H1 (cell line): ENCODE data around the gene ZFAND5. TPM values are rescaled to one million over a fixed set of nuclear protein-coding genes. Genes with fewer than 3 reads are reported as not detected.

Experiments
- CTCF ChIA-PET: fragments of 300-600 bp; sonication (Branson Sonifier 250); formaldehyde crosslinking; loops from one replicate; lab custom pipeline; 2021; ENCODE audit not compliant: partially characterized antibody; lab: Charles Lee
- POLR2A ChIA-PET: fragments of 300-600 bp; sonication (Branson Sonifier 250); formaldehyde crosslinking; loops from one replicate; lab custom pipeline; 2021; ENCODE audit warnings: inconsistent platforms; ENCODE audit not compliant: partially characterized antibody; lab: Charles Lee
- DNase-seq, 2 experiments: peaks; one replicate each; pipeline versions ENCODE4 v3.0.0 to v3.0.0-alpha.2; 2010 to 2022; ENCODE audit warnings: low spot score in 2 of 2, low read depth in 1 of 2, mixed read lengths in 1 of 2
- FAIRE-seq: peaks from 2 replicates; lab custom pipeline; 2011; peaks lifted over from hg19 to GRCh38; lab: Jason Lieb, UNC
- H2AFZ ChIP-seq: 2 replicates; pipeline ENCODE4 v1.8.1; 2012; ENCODE audit warnings: low read length, inconsistent platforms
- H2AK5ac ChIP-seq: 2 replicates; pipeline ENCODE4 v1.6.1; 2013; ENCODE audit warnings: low read depth, low read length
- H2BK120ac ChIP-seq: replicated peaks from 2 replicates; pipeline ENCODE3; 2013; ENCODE audit warnings: low read depth, low read length, inconsistent platforms
- H2BK12ac ChIP-seq: 2 replicates; pipeline ENCODE4 v1.6.1; 2013; ENCODE audit warnings: low read depth, low read length
- H2BK15ac ChIP-seq: 2 replicates; pipeline ENCODE4 v1.6.1; 2013; ENCODE audit warnings: low read length
- H2BK20ac ChIP-seq: 2 replicates; pipeline ENCODE4 v1.6.1; 2013; ENCODE audit warnings: low read length
- H2BK5ac ChIP-seq: 2 replicates; pipeline ENCODE4 v1.6.1; 2013; ENCODE audit warnings: low read depth, low read length
- H3K14ac ChIP-seq: 2 replicates; pipeline ENCODE4 v1.6.1; 2013; ENCODE audit warnings: inconsistent platforms; ENCODE audit not compliant: insufficient read length
- H3K18ac ChIP-seq: 2 replicates; pipeline ENCODE4 v1.6.1; 2013; ENCODE audit warnings: low read length; ENCODE audit errors: extremely low read depth
- H3K23ac ChIP-seq: 2 replicates; pipeline ENCODE4 v1.6.1; 2013; ENCODE audit warnings: inconsistent platforms; ENCODE audit not compliant: insufficient read length
- H3K23me2 ChIP-seq: 2 replicates; pipeline ENCODE4 v1.6.1; 2013; ENCODE audit warnings: low read depth, low read length
- H3K27ac ChIP-seq: 2 replicates; pipeline ENCODE4 v1.6.1; 2011; ENCODE audit warnings: low read depth, low read length, inconsistent platforms
- H3K27me3 ChIP-seq, 4 experiments: replicated peaks in 1 of 4; 1 replicate in 1 of 4; 2 replicates in 3 of 4; pipeline versions ENCODE4 v1.6.1 to v1.8.1; 2011 to 2013; ENCODE audit warnings: low read length in 3 of 4, mild to moderate bottlenecking in 3 of 4, inconsistent platforms in 2 of 4, mixed read lengths in 2 of 4, moderate library complexity in 1 of 4; ENCODE audit not compliant: control insufficient read depth in 3 of 4, insufficient read depth in 3 of 4; ENCODE audit errors: extremely low read depth in 1 of 4
- H3K36me3 ChIP-seq, 4 experiments: 2 replicates each; pipeline versions ENCODE4 v1.6.1 to v1.8.1; 2011 to 2013; ENCODE audit warnings: mild to moderate bottlenecking in 4 of 4, low read length in 3 of 4, moderate library complexity in 2 of 4, control low read depth in 1 of 4, inconsistent platforms in 1 of 4; ENCODE audit not compliant: insufficient read depth in 4 of 4, control insufficient read depth in 2 of 4
- H3K4ac ChIP-seq: replicated peaks from 2 replicates; pipeline ENCODE3; 2013; ENCODE audit warnings: low read length, low read depth, mixed read lengths, inconsistent platforms; ENCODE audit not compliant: insufficient read length
- H3K4me1 ChIP-seq, 4 experiments: replicated peaks in 1 of 4; 1 replicate in 1 of 4; 2 replicates in 3 of 4; pipeline versions ENCODE4 v1.6.1 to v1.8.1; 2011 to 2013; ENCODE audit warnings: low read length in 3 of 4, inconsistent platforms in 2 of 4, mixed read lengths in 1 of 4; ENCODE audit not compliant: insufficient read depth in 4 of 4, control insufficient read depth in 3 of 4
- H3K4me2 ChIP-seq, 2 experiments: 2 replicates each; pipeline versions ENCODE4 v1.6.1 to v1.8.1; 2011 to 2013; ENCODE audit warnings: low read depth in 2 of 2, low read length in 2 of 2, control low read depth in 1 of 2, inconsistent platforms in 1 of 2, mild to moderate bottlenecking in 1 of 2; ENCODE audit not compliant: insufficient read depth in 1 of 2
- H3K4me3 ChIP-seq, 4 experiments: fragments of 200-600, 300-600 bp in 1 of 4; sonication (generic), shearing (Covaris generic), sonication (Bioruptor Twin) in 1 of 4; 2 replicates each; pipeline versions ENCODE4 v1.5.1 to v1.8.1; 2011 to 2016; ENCODE audit warnings: low read length in 4 of 4, low read depth in 3 of 4, control low read depth in 2 of 4, inconsistent platforms in 2 of 4, mild to moderate bottlenecking in 2 of 4, mixed read lengths in 1 of 4, moderate library complexity in 1 of 4; ENCODE audit not compliant: insufficient read depth in 2 of 4; ENCODE audit errors: extremely low read depth in 1 of 4
- H3K56ac ChIP-seq: replicated peaks from 2 replicates; pipeline ENCODE3; 2013; ENCODE audit warnings: low read depth, mild to moderate bottlenecking, mixed read lengths, low read length, inconsistent platforms; ENCODE audit not compliant: insufficient read length
- H3K79me1 ChIP-seq: 2 replicates; pipeline ENCODE4 v1.6.1; 2013; ENCODE audit warnings: low read depth, low read length, control low read depth
- H3K79me2 ChIP-seq, 2 experiments: 2 replicates each; pipeline versions ENCODE4 v1.6.1 to v1.8.1; 2012 to 2013; ENCODE audit warnings: low read length in 2 of 2, mild to moderate bottlenecking in 2 of 2, inconsistent platforms in 1 of 2; ENCODE audit not compliant: insufficient read depth in 2 of 2, control insufficient read depth in 1 of 2
- H3K9ac ChIP-seq, 4 experiments: replicated peaks in 1 of 4; 1 replicate in 1 of 4; 2 replicates in 3 of 4; pipeline versions ENCODE4 v1.6.1 to v1.8.1; 2011 to 2013; ENCODE audit warnings: low read depth in 3 of 4, low read length in 3 of 4, control low read depth in 2 of 4, mild to moderate bottlenecking in 2 of 4, moderate library complexity in 2 of 4, inconsistent platforms in 1 of 4; ENCODE audit errors: extremely low read depth in 1 of 4
- H3K9me3 ChIP-seq, 2 experiments: 2 replicates each; pipeline versions ENCODE4 v1.6.1 to v1.8.1; 2012 to 2013; ENCODE audit warnings: mild to moderate bottlenecking in 2 of 2, moderate library complexity in 2 of 2, control low read depth in 1 of 2, inconsistent platforms in 1 of 2, low read depth in 1 of 2, low read length in 1 of 2, mixed read lengths in 1 of 2; ENCODE audit not compliant: insufficient read depth in 2 of 2
- H4K20me1 ChIP-seq, 2 experiments: replicated peaks in 1 of 2; 2 replicates each; pipeline versions ENCODE3 to v1.8.1; 2011 to 2013; ENCODE audit warnings: inconsistent platforms in 2 of 2, low read length in 2 of 2, mild to moderate bottlenecking in 1 of 2; ENCODE audit not compliant: insufficient read depth in 2 of 2, control insufficient read depth in 1 of 2
- H4K5ac ChIP-seq: 2 replicates; pipeline ENCODE4 v1.6.1; 2013; ENCODE audit warnings: low read length, low read depth, mixed read lengths, inconsistent platforms; ENCODE audit not compliant: insufficient read length
- H4K8ac ChIP-seq: 2 replicates; pipeline ENCODE4 v1.8.0; 2013; ENCODE audit warnings: mild to moderate bottlenecking, moderate library complexity, low read length, inconsistent platforms; ENCODE audit not compliant: insufficient read depth; ENCODE audit errors: extremely low read depth
- H4K91ac ChIP-seq: replicated peaks from 2 replicates; pipeline ENCODE3; 2013; ENCODE audit warnings: low read length, mixed read lengths, inconsistent platforms; ENCODE audit not compliant: insufficient read length
- ATF2 ChIP-seq: IDR thresholded peaks from 2 replicates; pipeline ENCODE4 v1.6.1; 2012; ENCODE audit warnings: low read length, inconsistent platforms
- CTBP2 ChIP-seq: IDR thresholded peaks from 2 replicates; pipeline ENCODE4 v1.7.0; 2011; ENCODE audit warnings: borderline replicate concordance, mild to moderate bottlenecking, moderate library complexity, mixed read lengths, low read length; ENCODE audit not compliant: insufficient read depth, insufficient read length
- CTCF ChIP-seq, 3 experiments: IDR thresholded peaks; 1 replicate in 2 of 3; 2 replicates in 1 of 3; pipeline versions ENCODE4 v1.5.1 to v1.6.1; 2011; ENCODE audit warnings: low read length in 3 of 3, mild to moderate bottlenecking in 3 of 3, inconsistent platforms in 2 of 3, low read depth in 1 of 3, moderate library complexity in 1 of 3; ENCODE audit not compliant: insufficient read depth in 1 of 3; ENCODE audit errors: control extremely low read depth in 1 of 3
- JUND ChIP-seq: IDR thresholded peaks from 2 replicates; pipeline ENCODE4 v1.6.1; 2011; ENCODE audit warnings: mild to moderate bottlenecking, improper control_type of control experiment, low read length
- KDM1A ChIP-seq: fragments of 200-600, 300-600 bp; sonication (generic); IDR thresholded peaks from 2 replicates; pipeline ENCODE4 v1.7.1; 2016; ENCODE audit warnings: mild to moderate bottlenecking, low read length, borderline replicate concordance
- KDM5A ChIP-seq: fragments of 200-600 bp; IDR thresholded peaks from 2 replicates; pipeline ENCODE4 v1.7.1; 2012; ENCODE audit warnings: mild to moderate bottlenecking, low read length, inconsistent platforms, mixed read lengths
- RAD21 ChIP-seq, 2 experiments: IDR thresholded peaks in 1 of 2; conservative IDR thresholded peaks in 1 of 2; 2 replicates each; pipeline ENCODE4 v1.6.1; 2011; ENCODE audit warnings: low read depth in 2 of 2, low read length in 2 of 2, improper control_type of control experiment in 1 of 2, inconsistent platforms in 1 of 2, mild to moderate bottlenecking in 1 of 2, moderate library complexity in 1 of 2
- SP1 ChIP-seq: IDR thresholded peaks from 2 replicates; pipeline ENCODE4 v1.6.1; 2011; ENCODE audit warnings: low read depth, low read length
- SP4 ChIP-seq: IDR thresholded peaks from 2 replicates; pipeline ENCODE4 v1.6.1; 2012; ENCODE audit warnings: low read length, inconsistent platforms
- TAF1 ChIP-seq: IDR thresholded peaks from 2 replicates; pipeline ENCODE4 v1.6.1; 2011; ENCODE audit warnings: mild to moderate bottlenecking, low read depth, low read length
- YY1 ChIP-seq: IDR thresholded peaks from 2 replicates; pipeline ENCODE4 v1.6.1; 2011; ENCODE audit warnings: low read depth, mild to moderate bottlenecking, low read length
- polyA plus RNA-seq, 7 experiments: library from polyadenylated mRNA; depleted of rRNA in 3 of 7; stranded (reverse) in 5 of 7; unstranded in 2 of 7; fragments of >200 nt in 5 of 7; fragments of 200-250 nt in 2 of 7; gene quantifications; 1 replicate in 5 of 7; 2 replicates in 1 of 7; 4 replicates in 1 of 7; pipeline versions ENCODE4 v1.2.1 to v1.2.3, GENCODE V29; 2011 to 2013; ENCODE audit warnings: missing spikeins in 2 of 7, mixed read lengths in 2 of 7
- total RNA-seq: library from RNA; stranded (reverse); fragmentation: NEBNext Ultra II Directional; extraction: Animal tissue kit (Norgen Biotek cat#: 25700); gene quantifications from 2 replicates; pipeline ENCODE4 v1.2.1, GENCODE V29; 2021

ZFAND5 gene
- total and polyA plus RNA-seq, 2 of the 8 experiments (the other 6 are each of a cell fraction or from before 2014, with no cell fraction given): 76.7 to 225 TPM

- ChIA-PET POLR2A (interaction anchor here (4.3 kb wide), 1 partner anchor 7 kb away, joined by 20 read pairs; the partner anchor contains the start of gene ZFAND5), CTCF (interaction anchor here (0.9 to 1.6 kb wide), 2 partner anchors 9 to 126 kb away, joined by 3 to 4 read pairs; no protein-coding TSS in a partner anchor)
- Histone ChIP-seq H3K36me3 (no peaks in the 10 kb centered on the region), H3K23me2 (no peaks in the 10 kb centered on the region), H4K20me1 (no peaks in the 10 kb centered on the region), H3K27ac (no peak overlapping the region), H2BK12ac (no peak overlapping the region), H3K4ac (no peak overlapping the region), H3K56ac (no peak overlapping the region), H2BK5ac (no peak overlapping the region), H3K9ac (no peak overlapping the region), H3K23ac (no peak overlapping the region), H3K79me2 (no peaks in the 10 kb centered on the region), H3K18ac (no peak overlapping the region), H3K4me2 (no peak overlapping the region), H2BK120ac (no peak overlapping the region), H4K91ac (no peak overlapping the region), H3K14ac (no peak overlapping the region), H4K8ac (no peak overlapping the region), H2AFZ (no peak overlapping the region), H3K9me3 (no peaks in the 10 kb centered on the region), H2BK15ac (no peak overlapping the region), H2AK5ac (no peak overlapping the region), H3K79me1 (no peaks in the 10 kb centered on the region), H2BK20ac (no peak overlapping the region), H3K27me3 (no peaks in the 10 kb centered on the region), H4K5ac (no peak overlapping the region), H3K4me1 (no peaks in the 10 kb centered on the region; a peak in 3 of 7 replicates), H3K4me3 (no peak overlapping the region)
- no peak for FAIRE-seq
- no peak for DNase-seq
- TF ChIP-seq TAF1 (no peak), SP4 (no peak), YY1 (no peak), KDM1A (no peak), RAD21 (IDR thresholded peaks at IDR 0.05 in 1 of 2, conservative IDR thresholded peaks at IDR 0.05 in 1 of 2; ENCODE audit: low read depth in 2 of 2, low read length in 2 of 2) (no peak), CTCF (IDR thresholded peaks at IDR 0.05; ENCODE audit: control extremely low read depth in 1 of 3, insufficient read depth in 1 of 3, low read depth in 1 of 3, low read length in 3 of 3) (no peak), SP1 (no peak), ATF2 (no peak), CTBP2 (no peak), JUND (no peak), KDM5A (no peak)
Observed at GRCh38 chr9:72371151-72371550, 6.1 kb upstream of the ZFAND5 start.
